ENCODE data around the gene MED10. TPM values are rescaled to one million over a fixed set of nuclear protein-coding genes. Genes with fewer than 3 reads are reported as not detected.

MED10 gene
- 6.3 TPM for total RNA-seq

- H3K27me3 ChIP-seq (ENCODE audit: control insufficient read depth in 3 of 3, insufficient read depth in 3 of 3, low read length in 3 of 3): no peaks in the 10 kb centered on the region
- no peaks in the 10 kb centered on the region for H3K9me3 ChIP-seq (ENCODE audit: control insufficient read depth in 3 of 3, low read length in 3 of 3)
- H3K4me1 ChIP-seq (ENCODE audit: control insufficient read depth in 3 of 3, insufficient read depth in 3 of 3, low read length in 3 of 3): peaks cover 14 to 19% (median 18%) of the 10 kb centered on the region in 3 donors
- peaks cover 18 to 29% (median 27%) of the 10 kb centered on the region in 3 donors for H3K36me3 ChIP-seq (ENCODE audit: control insufficient read depth in 3 of 3, insufficient read depth in 3 of 3, low read length in 3 of 3)
- peak within 1 kb of the TSS; percentile 81 to 97 (median 96) for H3K4me3 ChIP-seq (ENCODE audit: low read length in 3 of 3)
- peak within 1 kb of the TSS; percentile 78 for H3K27ac ChIP-seq (ENCODE audit: low read depth, low read length)
- peak within 1 kb of the TSS; percentile 83 to 90 (median 84) for H3K9ac ChIP-seq (ENCODE audit: low read depth in 1 of 3, low read length in 3 of 3)
Measured at GRCh38 chr5:6377905-6378765, at the start of gene MED10. MED10 (minus strand) TSS chr5:6378547; CDS start chr5:6378483, 64 bp downstream.

GRCh38 chr5:6427694-6428093 lies 49.3 kb upstream of the MED10 start:
- Histone ChIP-seq H3K27me3 (ENCODE audit: control insufficient read depth in 3 of 3, insufficient read depth in 3 of 3, low read length in 3 of 3) (peaks cover 0 to 4% (median 2%) of the 10 kb centered on the region in 3 donors), H3K4me3 (ENCODE audit: low read length in 3 of 3) (no peak overlapping the region), H3K27ac (ENCODE audit: low read depth, low read length) (no peak overlapping the region), H3K9ac (ENCODE audit: low read depth in 1 of 3, low read length in 3 of 3) (no peak overlapping the region), H3K9me3 (ENCODE audit: control insufficient read depth in 3 of 3, low read length in 3 of 3) (no peaks in the 10 kb centered on the region), H3K36me3 (ENCODE audit: control insufficient read depth in 3 of 3, insufficient read depth in 3 of 3, low read length in 3 of 3) (no peaks in the 10 kb centered on the region), H3K4me1 (ENCODE audit: control insufficient read depth in 3 of 3, insufficient read depth in 3 of 3, low read length in 3 of 3) (peaks cover 13 to 23% (median 20%) of the 10 kb centered on the region in 3 donors)

GRCh38 chr5:6424700-6425099 lies 46.4 kb upstream of the MED10 start:
- no peaks in the 10 kb centered on the region for H3K36me3 ChIP-seq (ENCODE audit: control insufficient read depth in 3 of 3, insufficient read depth in 3 of 3, low read length in 3 of 3)
- H3K27ac ChIP-seq (ENCODE audit: low read depth, low read length): no peak overlapping the region
- H3K9ac ChIP-seq (ENCODE audit: low read depth in 1 of 3, low read length in 3 of 3): no peak overlapping the region
- H3K4me3 ChIP-seq (ENCODE audit: low read length in 3 of 3): no peak overlapping the region
- H3K4me1 ChIP-seq (ENCODE audit: control insufficient read depth in 3 of 3, insufficient read depth in 3 of 3, low read length in 3 of 3): peaks cover 4 to 14% (median 12%) of the 10 kb centered on the region in 3 donors
- no peaks in the 10 kb centered on the region for H3K27me3 ChIP-seq (ENCODE audit: control insufficient read depth in 3 of 3, insufficient read depth in 3 of 3, low read length in 3 of 3)
- no peaks in the 10 kb centered on the region for H3K9me3 ChIP-seq (ENCODE audit: control insufficient read depth in 3 of 3, low read length in 3 of 3)

GRCh38 chr5:6424110-6424659 lies 45.8 kb upstream of the MED10 start:
- Histone ChIP-seq H3K9me3 (ENCODE audit: control insufficient read depth in 3 of 3, low read length in 3 of 3) (no peaks in the 10 kb centered on the region), H3K9ac (ENCODE audit: low read depth in 1 of 3, low read length in 3 of 3) (no peak overlapping the region), H3K27me3 (ENCODE audit: control insufficient read depth in 3 of 3, insufficient read depth in 3 of 3, low read length in 3 of 3) (no peaks in the 10 kb centered on the region)

GRCh38 chr5:6423327-6424109 lies 45.2 kb upstream of the MED10 start:
- Histone ChIP-seq H3K36me3 (ENCODE audit: control insufficient read depth in 3 of 3, insufficient read depth in 3 of 3, low read length in 3 of 3) (no peaks in the 10 kb centered on the region), H3K9me3 (ENCODE audit: control insufficient read depth in 3 of 3, low read length in 3 of 3) (no peaks in the 10 kb centered on the region), H3K27ac (ENCODE audit: low read depth, low read length) (no peak overlapping the region), H3K9ac (ENCODE audit: low read depth in 1 of 3, low read length in 3 of 3) (peak overlapping the region in 1 of 3 donors; percentile 36), H3K27me3 (ENCODE audit: control insufficient read depth in 3 of 3, insufficient read depth in 3 of 3, low read length in 3 of 3) (no peaks in the 10 kb centered on the region), H3K4me1 (ENCODE audit: control insufficient read depth in 3 of 3, insufficient read depth in 3 of 3, low read length in 3 of 3) (peaks cover 4 to 16% (median 12%) of the 10 kb centered on the region in 3 donors), H3K4me3 (ENCODE audit: low read length in 3 of 3) (no peak overlapping the region)

More at GRCh38 chr5:6424110-6424659, 45.8 kb upstream of the MED10 start:
- no peaks in the 10 kb centered on the region for H3K36me3 ChIP-seq (ENCODE audit: control insufficient read depth in 3 of 3, insufficient read depth in 3 of 3, low read length in 3 of 3)
- no peak overlapping the region for H3K4me3 ChIP-seq (ENCODE audit: low read length in 3 of 3)
- H3K27ac ChIP-seq (ENCODE audit: low read depth, low read length): no peak overlapping the region
- peaks cover 4 to 16% (median 12%) of the 10 kb centered on the region in 3 donors for H3K4me1 ChIP-seq (ENCODE audit: control insufficient read depth in 3 of 3, insufficient read depth in 3 of 3, low read length in 3 of 3)

- Histone ChIP-seq H3K9ac (ENCODE audit: low read depth in 1 of 3, low read length in 3 of 3) (no peak overlapping the region), H3K36me3 (ENCODE audit: control insufficient read depth in 3 of 3, insufficient read depth in 3 of 3, low read length in 3 of 3) (no peaks in the 10 kb centered on the region), H3K4me3 (ENCODE audit: low read length in 3 of 3) (no peak overlapping the region), H3K9me3 (ENCODE audit: control insufficient read depth in 3 of 3, low read length in 3 of 3) (no peaks in the 10 kb centered on the region), H3K27ac (ENCODE audit: low read depth, low read length) (no peak overlapping the region), H3K27me3 (ENCODE audit: control insufficient read depth in 3 of 3, insufficient read depth in 3 of 3, low read length in 3 of 3) (no peaks in the 10 kb centered on the region), H3K4me1 (ENCODE audit: control insufficient read depth in 3 of 3, insufficient read depth in 3 of 3, low read length in 3 of 3) (peaks cover 4 to 16% (median 12%) of the 10 kb centered on the region in 3 donors)
Measured at GRCh38 chr5:6419340-6419852, 41.0 kb upstream of the MED10 start.

- no peaks in the 10 kb centered on the region for H3K27me3 ChIP-seq (ENCODE audit: control insufficient read depth in 3 of 3, insufficient read depth in 3 of 3, low read length in 3 of 3)
- H3K9ac ChIP-seq (ENCODE audit: low read depth in 1 of 3, low read length in 3 of 3): no peak overlapping the region
- no peak overlapping the region for H3K27ac ChIP-seq (ENCODE audit: low read depth, low read length)
- peaks cover 4 to 16% (median 12%) of the 10 kb centered on the region in 3 donors for H3K4me1 ChIP-seq (ENCODE audit: control insufficient read depth in 3 of 3, insufficient read depth in 3 of 3, low read length in 3 of 3)
- H3K4me3 ChIP-seq (ENCODE audit: low read length in 3 of 3): no peak overlapping the region
- H3K36me3 ChIP-seq (ENCODE audit: control insufficient read depth in 3 of 3, insufficient read depth in 3 of 3, low read length in 3 of 3): no peaks in the 10 kb centered on the region
- no peaks in the 10 kb centered on the region for H3K9me3 ChIP-seq (ENCODE audit: control insufficient read depth in 3 of 3, low read length in 3 of 3)
Measured at GRCh38 chr5:6418679-6419276, 40.4 kb upstream of the MED10 start.

- peaks cover 4 to 8% (median 5%) of the 10 kb centered on the region in 3 donors for H3K4me1 ChIP-seq (ENCODE audit: control insufficient read depth in 3 of 3, insufficient read depth in 3 of 3, low read length in 3 of 3)
- no peak overlapping the region for H3K9ac ChIP-seq (ENCODE audit: low read depth in 1 of 3, low read length in 3 of 3)
- no peak overlapping the region for H3K27ac ChIP-seq (ENCODE audit: low read depth, low read length)
- H3K36me3 ChIP-seq (ENCODE audit: control insufficient read depth in 3 of 3, insufficient read depth in 3 of 3, low read length in 3 of 3): no peaks in the 10 kb centered on the region
- H3K4me3 ChIP-seq (ENCODE audit: low read length in 3 of 3): no peak overlapping the region
- H3K9me3 ChIP-seq (ENCODE audit: control insufficient read depth in 3 of 3, low read length in 3 of 3): no peaks in the 10 kb centered on the region
- peaks cover 0 to 3% (median 0%) of the 10 kb centered on the region in 3 donors for H3K27me3 ChIP-seq (ENCODE audit: control insufficient read depth in 3 of 3, insufficient read depth in 3 of 3, low read length in 3 of 3)
Measured at GRCh38 chr5:6417657-6418056, 39.3 kb upstream of the MED10 start.

- Histone ChIP-seq H3K27me3 (ENCODE audit: control insufficient read depth in 3 of 3, insufficient read depth in 3 of 3, low read length in 3 of 3) (peaks cover 0 to 3% (median 3%) of the 10 kb centered on the region in 3 donors), H3K36me3 (ENCODE audit: control insufficient read depth in 3 of 3, insufficient read depth in 3 of 3, low read length in 3 of 3) (no peaks in the 10 kb centered on the region), H3K4me1 (ENCODE audit: control insufficient read depth in 3 of 3, insufficient read depth in 3 of 3, low read length in 3 of 3) (no peaks in the 10 kb centered on the region), H3K27ac (ENCODE audit: low read depth, low read length) (no peak overlapping the region), H3K9me3 (ENCODE audit: control insufficient read depth in 3 of 3, low read length in 3 of 3) (no peaks in the 10 kb centered on the region), H3K9ac (ENCODE audit: low read depth in 1 of 3, low read length in 3 of 3) (no peak overlapping the region), H3K4me3 (ENCODE audit: low read length in 3 of 3) (no peak overlapping the region)
Measured at GRCh38 chr5:6412811-6413210, 34.5 kb upstream of the MED10 start.

All from skeletal muscle tissue (tissue), 4 donors.